IPS-18c (cell line): Measurements from ENCODE around the gene TBKBP1.
A peak's percentile ranks its signal among the peaks of the same experiment; 100 is the strongest.

Source experiments
- H3K4me3 ChIP-seq: 2 replicates; pipeline ENCODE4 v1.7.0; 2013; ENCODE audit warnings: low read depth, mild to moderate bottlenecking, low read length, moderate library complexity; ENCODE audit not compliant: insufficient read depth
- H3K9me3 ChIP-seq: one replicate; pipeline ENCODE4 v1.6.1; 2013; ENCODE audit warnings: mild to moderate bottlenecking, low read length, moderate library complexity; ENCODE audit not compliant: control insufficient read depth, insufficient read depth

TBKBP1 gene

DNA sequence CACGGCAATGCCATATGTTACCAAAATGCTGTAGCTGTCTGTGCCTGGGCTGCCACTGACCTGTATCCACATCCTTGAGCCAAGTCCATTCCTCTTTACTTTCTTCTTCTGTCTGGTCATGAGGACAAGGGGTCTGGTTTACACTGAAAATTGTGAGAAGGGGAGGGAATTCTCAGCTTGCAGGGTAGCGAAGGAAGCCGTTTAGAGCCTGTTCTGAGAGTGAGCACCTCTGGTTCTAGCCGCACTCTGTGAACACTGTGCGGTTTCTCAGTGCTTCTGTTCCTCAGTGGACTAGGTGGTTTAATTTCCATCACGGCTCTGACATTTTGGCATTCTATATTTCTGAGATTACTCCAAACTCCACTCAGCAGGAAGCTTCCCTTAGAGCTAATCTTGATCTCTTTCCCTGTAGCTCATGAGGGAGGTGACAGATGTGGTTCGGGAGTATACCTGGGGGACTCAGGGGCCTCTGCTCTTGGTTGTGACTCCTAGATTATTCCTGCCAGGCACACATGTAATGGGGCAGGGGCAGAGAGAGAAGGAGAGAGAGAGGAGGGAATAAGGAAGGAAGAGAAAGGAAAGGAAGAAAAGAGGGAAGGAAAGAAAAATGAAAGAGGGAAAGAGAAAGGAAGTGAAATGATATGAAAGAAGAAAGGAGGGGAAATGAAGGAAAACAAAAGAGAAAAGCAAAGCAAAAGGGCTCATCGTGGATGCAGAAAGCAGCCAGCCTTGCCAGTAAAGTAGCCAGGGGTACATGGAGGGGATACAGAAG lies 24.9 kb downstream of the TBKBP1 start:
- H3K9me3 ChIP-seq, result no peaks in the 10 kb centered on the region
- no peak overlapping the region for H3K4me3 ChIP-seq

DNA sequence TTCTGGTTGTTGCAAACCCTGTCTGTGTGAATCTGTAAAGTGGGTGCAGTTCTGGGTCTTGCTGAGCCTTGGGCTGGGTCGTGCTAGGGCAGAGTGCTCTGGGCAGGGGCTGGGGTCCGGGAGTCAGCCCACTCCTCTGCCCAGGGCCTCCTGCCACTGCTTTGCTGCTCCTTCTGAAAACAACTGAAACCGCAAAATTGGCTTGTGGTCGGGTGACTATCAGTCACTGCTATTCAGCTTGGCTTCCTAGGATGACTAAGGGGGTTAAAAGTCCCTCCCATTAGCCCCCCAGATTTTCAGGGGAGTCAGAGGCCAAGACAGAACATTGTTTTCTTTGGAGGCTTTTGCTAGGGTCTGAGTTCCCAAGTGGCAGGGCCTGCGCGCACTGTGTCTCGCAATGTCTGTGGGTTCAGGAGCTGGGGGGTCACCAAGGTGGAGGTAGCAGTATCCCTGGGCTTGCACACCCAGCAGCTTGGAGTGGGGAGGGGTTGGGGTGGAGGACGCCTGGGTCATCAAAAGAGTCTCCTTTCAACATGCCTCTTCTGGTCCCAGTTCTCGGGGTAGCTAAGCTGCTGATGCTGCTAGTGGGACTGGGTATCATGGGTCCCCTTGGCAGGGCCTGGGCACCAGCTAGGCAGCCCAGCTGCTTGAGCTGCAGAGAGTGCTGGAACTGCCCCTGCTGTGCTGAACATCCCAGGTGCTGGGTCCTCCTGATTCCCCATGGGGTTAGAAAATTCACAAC lies 25.6 kb downstream of the TBKBP1 start:
- no peak overlapping the region for H3K4me3 ChIP-seq
- no peaks in the 10 kb centered on the region for H3K9me3 ChIP-seq

DNA sequence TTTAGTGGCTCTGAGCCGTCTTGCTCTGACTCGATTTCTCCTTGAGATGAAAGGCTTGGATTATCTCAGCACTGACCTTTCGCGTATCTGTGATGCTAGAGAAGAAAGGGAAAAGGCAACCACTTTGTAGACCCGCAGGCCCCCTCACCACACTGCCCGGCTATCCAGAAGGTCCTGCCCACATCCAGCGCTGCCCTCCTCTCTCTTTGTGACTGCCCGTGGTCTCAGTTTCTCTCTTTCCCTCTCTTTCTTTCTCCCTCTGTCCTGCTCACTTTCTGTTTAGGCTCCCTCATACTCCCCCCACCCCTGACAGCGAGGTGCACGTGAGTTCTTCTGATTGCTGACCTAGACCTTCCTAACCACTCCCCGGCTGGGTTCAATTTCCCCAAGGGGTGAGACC lies 26.2 kb downstream of the TBKBP1 start:
- no peaks in the 10 kb centered on the region for H3K9me3 ChIP-seq
- H3K4me3 ChIP-seq, result no peak overlapping the region

DNA sequence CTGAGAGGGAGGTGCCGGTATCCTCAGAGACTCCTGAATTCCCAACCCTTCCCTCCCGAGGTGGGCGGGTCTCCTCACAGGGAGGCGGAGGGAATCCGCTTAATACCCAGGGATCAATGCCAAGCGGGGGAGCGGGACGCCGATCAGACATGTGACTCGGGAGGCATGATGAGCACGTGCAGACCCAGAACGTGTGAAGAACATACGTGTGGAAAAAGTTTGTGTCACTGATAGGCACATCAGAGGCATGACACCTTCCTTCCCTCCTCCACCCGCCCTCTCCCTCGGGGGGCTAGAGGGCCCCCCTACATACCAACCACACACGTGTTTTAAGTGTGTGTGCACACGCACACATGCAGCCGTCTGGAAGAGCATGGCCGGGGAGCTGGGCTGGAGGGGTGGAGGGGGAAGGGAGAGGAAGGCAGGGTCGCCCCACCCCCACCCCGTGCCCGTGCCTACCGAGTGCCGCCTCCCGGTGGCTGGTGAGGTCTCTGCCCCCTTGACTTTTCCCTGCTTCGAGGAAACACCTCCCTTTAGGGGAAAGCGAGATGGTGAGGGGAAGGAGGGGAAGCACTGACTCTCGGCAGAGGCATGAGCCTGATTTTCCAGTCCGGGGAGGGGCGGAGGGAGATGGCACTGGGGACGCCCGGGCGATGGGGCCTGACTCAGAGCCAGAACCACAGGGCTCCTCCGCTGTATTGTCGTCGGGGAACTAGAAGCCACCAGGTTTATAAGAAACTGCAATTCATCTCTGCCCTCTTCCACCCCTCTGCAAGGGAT lies 27.0 kb downstream of the TBKBP1 start:
- H3K4me3 ChIP-seq, result peak overlapping the region; percentile 20; the same call in 1 of the 2 replicates
- H3K9me3 ChIP-seq, result no peaks in the 10 kb centered on the region

DNA sequence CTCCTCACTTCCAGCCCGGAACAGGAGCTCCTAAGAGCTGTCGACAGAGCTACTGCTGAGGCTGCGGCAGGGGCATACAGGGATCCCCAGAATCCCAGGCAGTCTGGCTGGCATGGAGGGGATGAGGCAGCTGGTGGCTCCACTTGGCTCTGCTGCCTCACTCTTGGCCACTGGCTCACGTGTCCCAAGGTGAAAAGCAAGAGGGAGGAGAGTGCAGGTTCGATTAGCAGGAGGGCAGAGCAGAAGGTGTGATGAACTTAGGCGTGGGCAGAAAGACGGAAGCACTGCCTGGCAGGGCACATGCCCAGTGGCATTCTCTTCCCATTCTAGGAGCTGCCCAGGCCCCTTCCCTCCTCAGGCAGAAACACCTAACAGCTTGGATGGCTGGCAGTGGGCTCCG lies 27.8 kb downstream of the TBKBP1 start:
- Histone ChIP-seq H3K9me3 (no peaks in the 10 kb centered on the region), H3K4me3 (no peak overlapping the region)

DNA sequence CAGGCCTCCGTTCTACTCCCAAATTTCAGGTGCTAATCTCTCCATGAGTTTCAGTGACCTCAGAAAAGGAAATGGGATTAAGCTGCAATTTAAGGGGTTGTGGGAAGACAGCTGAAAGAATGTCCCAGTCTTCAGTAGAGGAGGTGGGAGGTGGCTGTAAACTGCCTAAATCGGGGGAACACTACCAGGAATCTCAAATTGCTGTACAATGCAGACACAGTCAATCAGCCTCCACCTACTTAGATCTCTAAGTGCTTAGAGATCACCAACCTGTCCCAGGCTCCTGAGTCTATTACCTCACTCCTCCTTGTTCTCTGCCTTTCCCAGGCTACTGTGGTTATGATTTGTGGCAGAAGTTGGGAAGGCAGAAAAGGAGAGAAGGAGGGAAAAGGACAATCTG lies 30.7 kb downstream of the TBKBP1 start:
- Histone ChIP-seq H3K4me3 (no peak overlapping the region), H3K9me3 (no peaks in the 10 kb centered on the region)

DNA sequence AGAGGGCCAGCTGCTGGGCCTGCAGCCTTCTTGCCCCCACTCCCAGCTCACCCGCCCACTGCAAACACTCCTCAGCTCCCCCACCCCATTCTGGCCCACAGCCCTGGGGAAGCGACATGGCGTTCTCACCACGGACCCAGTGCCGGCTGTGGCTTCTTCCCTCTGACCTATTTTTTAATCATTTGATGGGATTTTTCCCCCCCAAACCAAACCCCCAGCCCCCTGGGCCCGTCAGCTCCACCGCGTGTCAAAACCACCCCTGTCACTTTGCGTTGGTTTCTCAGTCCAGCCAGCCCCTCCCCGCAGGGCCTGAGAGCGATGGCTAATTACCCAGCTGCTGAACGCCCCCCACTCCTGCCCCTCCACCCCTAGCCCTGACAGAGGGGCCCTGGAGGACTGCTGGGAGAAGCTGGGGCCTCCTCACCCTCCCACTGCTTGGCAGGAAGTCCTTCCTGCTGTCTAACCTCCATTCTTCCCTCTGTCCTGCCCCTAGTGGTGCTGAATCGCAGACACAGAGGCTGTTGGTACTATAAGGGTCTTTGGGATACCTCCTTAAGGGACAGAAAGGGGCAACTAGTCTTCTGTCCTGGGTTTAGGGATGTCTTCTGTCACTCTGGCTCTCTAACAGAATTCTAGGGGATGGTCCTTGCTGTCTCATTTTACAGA lies 31.6 kb downstream of the TBKBP1 start:
- Histone ChIP-seq H3K9me3 (no peaks in the 10 kb centered on the region), H3K4me3 (no peak overlapping the region)

DNA sequence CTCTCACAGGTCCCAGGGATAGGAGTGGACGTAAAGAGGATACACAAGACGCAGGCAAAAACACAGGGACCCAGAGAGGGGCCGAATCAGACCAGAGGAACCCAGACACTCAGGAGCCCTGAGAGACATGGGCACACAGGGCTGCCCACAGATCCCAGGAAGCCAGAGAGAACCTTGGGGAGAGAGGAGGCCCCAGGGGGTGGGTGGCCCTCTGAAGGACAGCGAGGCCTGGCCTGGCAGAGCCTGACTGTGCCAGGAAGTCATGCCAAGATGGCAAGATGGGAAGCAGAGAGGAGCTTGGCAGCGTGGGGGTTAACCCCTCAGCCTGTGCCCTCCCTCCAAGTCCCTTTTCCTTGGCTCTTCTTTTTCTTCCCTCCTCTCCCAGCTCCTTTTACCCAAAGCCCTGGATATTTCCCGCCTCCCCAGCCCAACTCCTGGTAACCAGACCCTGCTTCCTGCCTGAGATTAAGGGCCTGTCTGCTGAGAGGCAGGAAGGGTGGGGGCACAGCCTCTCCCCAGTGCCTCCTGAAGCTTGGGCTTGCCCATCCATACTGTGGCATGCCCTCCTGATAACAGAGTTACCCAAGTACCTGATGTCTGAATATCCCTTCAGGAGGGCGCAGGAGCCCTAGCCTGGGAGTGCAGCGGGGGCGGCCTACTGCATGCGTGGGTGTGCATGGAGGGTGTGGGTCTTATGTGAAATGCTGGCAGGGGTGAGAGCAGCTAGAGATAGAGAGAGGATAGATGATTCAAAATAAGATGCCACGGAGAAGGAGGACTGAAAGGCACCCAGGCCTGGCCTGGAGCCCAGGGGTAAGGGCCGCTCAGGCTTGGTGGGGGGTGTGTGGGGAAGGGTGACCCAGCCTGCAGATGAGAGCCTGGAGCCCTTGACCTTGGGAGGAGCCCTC lies 33.1 kb downstream of the TBKBP1 start:
- Histone ChIP-seq H3K9me3 (no peaks in the 10 kb centered on the region), H3K4me3 (no peak overlapping the region)

DNA sequence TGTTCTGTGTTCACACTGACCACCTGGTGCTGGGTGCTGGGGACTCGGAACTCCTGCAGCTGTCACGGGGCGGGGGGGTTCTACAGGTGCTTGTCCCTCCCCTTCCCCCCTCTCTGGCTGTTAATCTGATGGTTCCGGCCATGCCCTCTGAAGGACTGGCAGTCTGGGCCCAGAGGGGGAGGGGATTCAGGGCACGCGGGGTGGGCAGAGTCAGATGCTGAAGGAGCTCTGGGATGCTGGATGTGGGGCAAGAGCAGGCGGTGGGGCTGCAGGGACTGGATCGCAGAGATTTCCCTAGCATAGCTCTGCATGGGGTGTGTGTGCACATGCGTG lies 33.7 kb downstream of the TBKBP1 start:
- Histone ChIP-seq H3K9me3 (no peaks in the 10 kb centered on the region), H3K4me3 (no peak overlapping the region)

DNA sequence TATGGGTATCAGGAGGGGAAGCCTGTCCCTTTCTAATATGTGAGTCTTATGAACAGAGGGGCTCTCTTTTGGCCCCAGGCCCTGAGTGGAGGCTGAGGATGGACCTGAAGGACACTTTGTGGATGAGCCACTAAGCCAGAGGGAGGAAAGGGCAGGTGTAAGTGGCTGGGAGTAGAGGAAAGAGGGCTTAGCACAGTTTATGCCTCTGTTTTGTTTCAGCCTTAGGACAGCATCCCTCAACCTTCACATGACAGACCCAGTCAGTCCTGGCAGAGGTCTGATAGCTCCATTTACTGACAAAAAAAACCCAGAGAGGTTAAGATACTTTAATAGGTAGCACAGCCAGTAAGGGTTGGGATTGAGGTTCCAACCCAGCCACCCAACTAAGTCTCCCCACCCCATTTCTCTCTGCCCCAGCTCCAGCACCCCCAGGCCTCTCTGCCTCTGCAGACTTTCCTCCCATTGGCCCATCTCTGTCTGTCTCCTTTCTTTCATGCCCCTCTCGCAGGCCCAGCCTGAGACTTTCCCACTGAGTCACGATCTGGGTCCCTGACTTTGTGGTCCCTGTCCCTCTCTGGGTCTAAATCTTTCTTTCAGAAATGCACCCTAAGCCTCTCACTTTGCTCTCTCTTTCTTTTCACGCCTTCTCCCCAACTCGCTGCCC lies 34.4 kb downstream of the TBKBP1 start:
- Histone ChIP-seq H3K9me3 (no peaks in the 10 kb centered on the region), H3K4me3 (no peak overlapping the region)

DNA sequence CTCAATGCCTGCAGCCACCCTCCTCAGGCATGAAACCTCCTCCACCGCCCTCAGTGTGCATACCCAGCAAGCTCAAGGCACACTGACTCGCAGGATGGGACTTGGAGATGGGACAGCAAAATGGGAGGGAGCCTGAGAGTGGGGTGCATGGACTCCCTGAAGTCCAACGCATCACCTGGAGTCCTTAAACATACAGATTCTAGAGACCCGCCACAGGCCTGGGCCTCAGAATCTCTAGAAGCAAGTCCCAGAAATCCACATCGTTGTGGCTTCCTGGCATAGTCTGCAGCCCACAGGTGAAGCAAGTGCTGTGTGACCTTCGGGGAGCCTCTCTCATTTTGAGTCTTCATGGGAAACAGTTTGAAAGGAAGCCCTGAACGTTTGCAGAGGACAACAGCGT lies 35.5 kb downstream of the TBKBP1 start:
- no peaks in the 10 kb centered on the region for H3K9me3 ChIP-seq
- no peak overlapping the region for H3K4me3 ChIP-seq

DNA sequence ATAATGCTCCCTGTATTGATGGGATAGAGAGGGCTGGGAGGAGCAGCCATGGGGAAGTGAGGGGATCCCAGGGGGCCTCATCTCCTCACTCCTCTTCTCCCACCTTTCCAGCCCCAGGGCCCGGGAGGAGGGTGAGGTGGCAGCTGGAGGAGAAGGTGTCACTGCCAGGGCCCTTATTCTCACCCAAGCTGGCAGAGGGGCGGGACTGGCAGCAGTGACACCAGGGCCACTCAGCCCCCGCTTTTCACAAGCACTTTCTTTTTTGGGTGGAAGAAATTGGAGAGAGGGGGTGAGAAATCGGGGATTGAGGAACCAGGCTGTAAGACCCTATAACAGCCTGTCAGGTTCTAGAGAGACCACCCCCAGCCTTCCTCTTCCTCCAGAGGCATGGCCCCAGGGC lies 36.7 kb downstream of the TBKBP1 start:
- no peak overlapping the region for H3K4me3 ChIP-seq
- H3K9me3 ChIP-seq, result no peaks in the 10 kb centered on the region

DNA sequence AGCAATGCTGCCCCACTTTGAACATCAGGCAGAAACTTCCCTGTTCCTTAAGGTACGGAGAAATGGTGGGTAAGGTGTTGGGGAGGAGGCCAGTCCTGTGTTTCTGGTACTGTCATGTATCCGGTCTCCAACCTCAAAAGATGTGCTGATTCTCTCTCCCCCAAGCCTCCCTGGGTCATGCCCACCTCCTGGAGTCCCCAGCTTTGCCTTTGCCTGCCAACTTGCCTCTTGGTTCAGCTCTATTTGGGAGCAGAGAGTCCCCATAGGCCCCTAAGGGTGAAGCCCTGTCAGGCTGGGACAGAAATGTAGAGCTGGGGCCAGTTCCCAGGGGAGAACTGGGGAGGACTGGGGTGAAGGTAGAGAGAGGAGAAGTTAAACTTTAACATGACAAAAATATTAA lies 37.4 kb downstream of the TBKBP1 start:
- no peak overlapping the region for H3K4me3 ChIP-seq
- no peaks in the 10 kb centered on the region for H3K9me3 ChIP-seq

DNA sequence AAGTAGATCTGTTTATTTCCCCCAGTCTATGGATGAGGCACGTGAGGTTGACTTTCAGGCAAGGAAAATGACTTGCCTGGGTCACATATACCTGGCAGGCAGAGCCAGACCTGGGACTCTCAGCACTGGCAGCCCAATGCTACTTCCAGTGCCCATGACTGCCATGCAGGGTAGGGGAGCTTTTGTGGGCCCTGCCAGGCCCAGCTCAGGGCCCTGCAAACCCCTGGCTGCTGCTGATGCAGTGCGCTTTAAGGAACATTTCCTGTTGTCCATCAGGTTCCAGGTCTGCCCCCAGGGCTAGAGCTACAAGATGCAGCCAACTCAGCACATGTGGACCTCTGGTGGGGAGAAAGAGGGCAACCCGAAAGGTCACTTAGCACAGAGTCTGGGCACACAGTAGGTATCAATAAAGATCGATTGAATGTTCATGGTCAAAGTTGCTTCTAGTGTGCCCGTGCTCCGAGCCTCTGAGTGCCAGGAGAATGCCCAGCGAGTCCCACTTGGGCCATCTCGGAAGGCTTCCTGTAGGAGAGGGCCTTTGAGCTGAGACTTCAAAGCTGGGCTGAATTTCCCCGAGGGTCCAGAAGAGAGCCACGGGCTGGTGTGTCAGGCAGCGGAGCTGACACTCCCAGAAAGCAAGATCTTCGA lies 38.6 kb downstream of the TBKBP1 start:
- H3K4me3 ChIP-seq, result peak overlapping the region; percentile 52
- no peaks in the 10 kb centered on the region for H3K9me3 ChIP-seq

DNA sequence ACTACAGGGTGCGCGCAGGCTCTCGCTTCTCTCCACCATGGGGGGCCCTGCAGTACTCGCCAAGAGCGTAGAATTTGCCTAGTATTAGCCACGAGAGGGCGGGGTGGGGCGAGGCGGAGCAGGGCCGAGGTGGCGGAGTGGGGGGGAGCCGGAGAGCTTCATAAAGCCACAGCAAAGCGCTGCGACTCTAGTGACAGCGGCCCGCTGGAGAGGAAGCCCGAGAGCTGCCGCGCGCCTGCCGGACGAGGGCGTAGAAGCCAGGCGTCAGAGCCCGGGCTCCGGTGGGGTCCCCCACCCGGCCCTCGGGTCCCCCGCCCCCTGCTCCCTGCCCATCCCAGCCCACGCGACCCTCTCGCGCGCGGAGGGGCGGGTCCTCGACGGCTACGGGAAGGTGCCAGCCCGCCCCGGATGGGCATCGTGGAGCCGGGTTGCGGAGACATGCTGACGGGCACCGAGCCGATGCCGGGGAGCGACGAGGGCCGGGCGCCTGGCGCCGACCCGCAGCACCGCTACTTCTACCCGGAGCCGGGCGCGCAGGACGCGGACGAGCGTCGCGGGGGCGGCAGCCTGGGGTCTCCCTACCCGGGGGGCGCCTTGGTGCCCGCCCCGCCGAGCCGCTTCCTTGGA lies 39.2 kb downstream of the TBKBP1 start, which contains the start of gene TBX21:
TBX21 (plus strand) TSS at position 190 of the 627 bp plus-strand sequence; CDS start at position 409, 219 bp downstream.
- no peaks in the 10 kb centered on the region for H3K9me3 ChIP-seq
- H3K4me3 ChIP-seq, result peak within 1 kb of the TSS; percentile 52
